Measurements from ENCODE around the gene PTPRA.
"Not testable (repeated sequence)": the region's sequence is repeated elsewhere in the genome, so short reads cannot be mapped to it uniquely, and the experiment has no call there.

The PTPRA gene

GRCh38 chr20:3047486-3048419 lies 174.5 kb downstream of the PTPRA start:
- DNase-seq (ENCODE audit: low read depth, low spot score), result no peak
- H3K4me3 ChIP-seq (ENCODE audit: low read length), result no peak overlapping the region

GRCh38 chr20:3051385-3052019 lies 178.2 kb downstream of the PTPRA start:
- peak; percentile 71 for DNase-seq (ENCODE audit: low read depth, low spot score)

GRCh38 chr20:3059489-3059888 lies 186.2 kb downstream of the PTPRA start:
- no peak for DNase-seq (ENCODE audit: low read depth, low spot score)

More at GRCh38 chr20:3051385-3052019, 178.2 kb downstream of the PTPRA start:
- no peak overlapping the region for H3K4me3 ChIP-seq (ENCODE audit: low read length)

GRCh38 chr20:3064119-3064518 lies 190.8 kb downstream of the PTPRA start:
- not testable (repeated sequence) for H3K4me3 ChIP-seq (ENCODE audit: low read length); DNase-seq (ENCODE audit: low read depth, low spot score)

More at GRCh38 chr20:3059489-3059888, 186.2 kb downstream of the PTPRA start:
- no peak overlapping the region for H3K4me3 ChIP-seq (ENCODE audit: low read length)

GRCh38 chr20:3067139-3068014 lies 194.1 kb downstream of the PTPRA start:
- no peak for DNase-seq (ENCODE audit: low read depth, low spot score)
- no peak overlapping the region for H3K4me3 ChIP-seq (ENCODE audit: low read length)

GRCh38 chr20:3068075-3068474 lies 194.8 kb downstream of the PTPRA start:
- no peak for DNase-seq (ENCODE audit: low read depth, low spot score)
- no peak overlapping the region for H3K4me3 ChIP-seq (ENCODE audit: low read length)

GRCh38 chr20:3068986-3069900 lies 196.0 kb downstream of the PTPRA start:
- DNase-seq (ENCODE audit: low read depth, low spot score), result no peak
- no peak overlapping the region for H3K4me3 ChIP-seq (ENCODE audit: low read length)

GRCh38 chr20:3070725-3071124 lies 197.4 kb downstream of the PTPRA start:
- no peak for DNase-seq (ENCODE audit: low read depth, low spot score)
- no peak overlapping the region for H3K4me3 ChIP-seq (ENCODE audit: low read length)

GRCh38 chr20:3071266-3071609 lies 198.0 kb downstream of the PTPRA start:
- no peak overlapping the region for H3K4me3 ChIP-seq (ENCODE audit: low read length)
- no peak for DNase-seq (ENCODE audit: low read depth, low spot score)

GRCh38 chr20:3071610-3072529 lies 198.6 kb downstream of the PTPRA start, which contains the start of gene OXT:
Gene OXT, plus strand, starts transcription at chr20:3071620. Its CDS starts 36 bp downstream, at chr20:3071656.
- no peak within 1 kb of the TSS for H3K4me3 ChIP-seq (ENCODE audit: low read length)
- no peak for DNase-seq (ENCODE audit: low read depth, low spot score)

- no peak for DNase-seq (ENCODE audit: low read depth, low spot score)
- H3K4me3 ChIP-seq (ENCODE audit: low read length), result no peak overlapping the region
Observed at GRCh38 chr20:3072530-3073250, 199.4 kb downstream of the PTPRA start.

- H3K4me3 ChIP-seq (ENCODE audit: low read length); DNase-seq (ENCODE audit: low read depth, low spot score): not testable (repeated sequence)
Observed at GRCh38 chr20:3073251-3073643, 200.0 kb downstream of the PTPRA start.

- H3K4me3 ChIP-seq (ENCODE audit: low read length), result no peak overlapping the region
- DNase-seq (ENCODE audit: low read depth, low spot score), result no peak
Observed at GRCh38 chr20:3074812-3075211, 201.5 kb downstream of the PTPRA start.

GRCh38 chr20:3075315-3075714 lies 202.0 kb downstream of the PTPRA start:
- H3K4me3 ChIP-seq (ENCODE audit: low read length); DNase-seq (ENCODE audit: low read depth, low spot score): not testable (repeated sequence)

- H3K4me3 ChIP-seq (ENCODE audit: low read length), result no peak overlapping the region
- peak; percentile 53 for DNase-seq (ENCODE audit: low read depth, low spot score)
Observed at GRCh38 chr20:3077618-3078134, 204.4 kb downstream of the PTPRA start.

GRCh38 chr20:3080939-3081388 lies 207.7 kb downstream of the PTPRA start:
- DNase-seq (ENCODE audit: low read depth, low spot score), result no peak
- H3K4me3 ChIP-seq (ENCODE audit: low read length), result no peak overlapping the region
